PC-3 (cell line): Measurements from ENCODE around the gene ACTN1. TPM values are rescaled to one million over a fixed set of nuclear protein-coding genes. Genes with fewer than 3 reads are reported as not detected.

ENCODE experiments used
- ATAC-seq: fragments of 200-7000 bp; cut with Tn5 transposase; 2 replicates; pipeline ENCODE4 v1.9.1; 2020; ENCODE audit warnings: mild to moderate bottlenecking, moderate library complexity
- BruUV-seq: library from RNA; stranded (reverse); fragments of 400-500 nt; replicated peaks from 2 replicates; lab custom pipeline; 2021; lab: Mats Ljungman, UMichigan
- CTCF ChIA-PET: fragments of 300-600 bp; sonication (Branson Sonifier 250); formaldehyde crosslinking; loops from one replicate; lab custom pipeline; 2022; ENCODE audit warnings: antibody characterized with exemption; lab: Charles Lee
- POLR2A ChIA-PET: fragments of 300-600 bp; sonication (Branson Sonifier 250); formaldehyde crosslinking; loops from one replicate; lab custom pipeline; 2022; ENCODE audit warnings: antibody characterized with exemption; ENCODE audit not compliant: unreplicated experiment; lab: Charles Lee
- DNase-seq: peaks from one replicate; pipeline ENCODE4 v3.0.0-alpha.2; 2015
- H2AFZ ChIP-seq: fragments of 300-600 bp; sonication (generic); 2 replicates; pipeline ENCODE4 v1.6.0; 2016; ENCODE audit warnings: antibody characterized with exemption, low read length
- H3F3A ChIP-seq: fragments of 300-600 bp; sonication (generic); one replicate; pipeline ENCODE4 v1.6.0; 2017; ENCODE audit warnings: antibody characterized with exemption, low read length, control low read depth, mild to moderate bottlenecking; ENCODE audit not compliant: unreplicated experiment
- H3K27ac ChIP-seq: fragments of 300-600 bp; sonication (generic); 2 replicates; pipeline ENCODE4 v1.5.1; 2016; ENCODE audit warnings: mild to moderate bottlenecking, low read length
- H3K27me3 ChIP-seq: fragments of 300-600 bp; sonication (generic); 2 replicates; pipeline ENCODE4 v1.6.1; 2016; ENCODE audit warnings: low read length, mixed read lengths
- H3K36me3 ChIP-seq: fragments of 300-600 bp; sonication (generic); 2 replicates; pipeline ENCODE4 v1.6.1; 2016; ENCODE audit warnings: low read depth, mixed run types, low read length, mixed read lengths
- H3K4me1 ChIP-seq: fragments of 300-600 bp; sonication (generic); 2 replicates; pipeline ENCODE4 v1.5.1; 2016; ENCODE audit warnings: low read length; ENCODE audit not compliant: insufficient read depth
- H3K4me2 ChIP-seq: fragments of 300-600 bp; sonication (generic); 2 replicates; pipeline ENCODE4 v1.6.0; 2016; ENCODE audit warnings: low read length
- H3K4me3 ChIP-seq: fragments of 300-600 bp; sonication (generic); 2 replicates; pipeline ENCODE4 v1.5.1; 2016; ENCODE audit warnings: mild to moderate bottlenecking, low read length, mixed read lengths
- H3K79me2 ChIP-seq: fragments of 300-600 bp; sonication (generic); 2 replicates; pipeline ENCODE4 v1.6.1; 2017; ENCODE audit warnings: low read length, mixed read lengths
- H3K9ac ChIP-seq: fragments of 300-600 bp; sonication (generic); 2 replicates; pipeline ENCODE4 v1.6.0; 2016; ENCODE audit warnings: mild to moderate bottlenecking, low read length
- H3K9me2 ChIP-seq: fragments of 300-600 bp; sonication (generic); replicated peaks from 2 replicates; pipeline ENCODE4 v1.6.1; 2016; ENCODE audit warnings: mixed run types, low read length, mixed read lengths
- H3K9me3 ChIP-seq: fragments of 300-600 bp; sonication (generic); 2 replicates; pipeline ENCODE4 v1.6.1; 2016; ENCODE audit warnings: low read length, mixed read lengths
- H4K20me1 ChIP-seq: fragments of 300-600 bp; sonication (generic); 2 replicates; pipeline ENCODE4 v1.6.1; 2016; ENCODE audit warnings: low read length, mixed read lengths
- EZH2 ChIP-seq: fragments of 300-600 bp; sonication (generic); IDR thresholded peaks from one replicate; pipeline ENCODE4 v1.6.1; 2017; ENCODE audit warnings: antibody characterized with exemption, mild to moderate bottlenecking, low read length; ENCODE audit not compliant: unreplicated experiment
- EZH2phosphoT487 ChIP-seq: fragments of 300-600 bp; sonication (generic); IDR thresholded peaks from 2 replicates; pipeline ENCODE4 v1.6.1; 2018; ENCODE audit warnings: mild to moderate bottlenecking, antibody characterized with exemption, low read length, borderline replicate concordance
- intact Hi-C: fragments of 100-400 bp; cut with micrococcal nuclease; formaldehyde crosslinking; loops from 2 replicates; pipeline ENCODE4 v1.9.0; 2023
- total RNA-seq: library from RNA; depleted of rRNA; stranded (reverse); fragments of >200 nt; gene quantifications from 2 replicates; pipeline ENCODE4 v1.2.3, GENCODE V29; 2014
- TF ChIP-seq, protein P1 (sequence below): fragments of 300-600 bp; sonication (generic); conservative IDR thresholded peaks from 2 replicates; pipeline ENCODE4 v1.5.1; 2017; ENCODE audit warnings: antibody characterized with exemption, low read depth, mild to moderate bottlenecking, low read length

ACTN1 gene
- total RNA-seq, 1 experiment from 2014 or later: 303 TPM

DNA sequence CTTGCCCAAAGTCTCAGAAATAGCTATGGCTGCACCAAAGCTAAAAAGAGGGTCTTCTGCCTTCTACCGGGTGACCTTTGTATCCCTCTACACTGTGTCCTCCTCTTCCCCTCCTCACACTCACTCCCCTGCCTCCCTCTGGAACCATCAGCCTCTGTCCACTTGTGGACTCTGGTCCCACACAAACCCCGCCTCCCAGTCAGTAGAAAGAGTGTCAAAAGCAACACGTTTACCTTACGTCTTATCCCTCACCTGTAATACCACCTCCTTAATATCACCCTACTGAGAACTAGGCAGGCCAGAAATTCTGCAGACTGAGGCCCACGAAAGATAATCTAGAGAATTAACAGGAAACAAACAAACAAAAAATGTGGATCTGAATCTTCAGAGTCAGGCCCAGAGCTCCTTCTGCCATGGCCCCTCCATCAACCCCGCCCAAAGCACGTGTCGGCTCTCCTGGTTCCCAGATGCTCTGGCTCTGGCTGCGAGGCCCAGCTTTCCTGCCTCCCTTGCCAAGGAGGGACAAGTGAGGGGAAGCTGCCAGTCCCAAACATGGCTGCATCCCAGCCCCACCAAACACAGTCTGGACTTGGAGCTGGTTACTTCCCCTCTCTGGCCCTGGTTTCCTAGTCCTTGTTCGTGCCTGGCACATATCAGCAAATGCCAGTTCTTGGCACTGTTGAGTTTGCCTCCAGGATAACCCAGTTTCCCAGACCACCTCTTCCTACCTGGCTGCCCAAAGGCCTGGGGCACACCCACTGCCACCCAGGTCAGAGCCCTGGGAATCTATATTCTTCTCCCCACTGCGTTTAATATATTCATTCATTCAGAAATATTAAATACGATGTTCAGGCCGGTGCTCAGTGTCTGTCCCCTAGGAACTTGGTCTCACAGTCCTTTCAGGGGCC, 2.7 kb downstream of the ACTN1 start:
- no peak for TF ChIP-seq EZH2
- TF ChIP-seq, protein P1, sequence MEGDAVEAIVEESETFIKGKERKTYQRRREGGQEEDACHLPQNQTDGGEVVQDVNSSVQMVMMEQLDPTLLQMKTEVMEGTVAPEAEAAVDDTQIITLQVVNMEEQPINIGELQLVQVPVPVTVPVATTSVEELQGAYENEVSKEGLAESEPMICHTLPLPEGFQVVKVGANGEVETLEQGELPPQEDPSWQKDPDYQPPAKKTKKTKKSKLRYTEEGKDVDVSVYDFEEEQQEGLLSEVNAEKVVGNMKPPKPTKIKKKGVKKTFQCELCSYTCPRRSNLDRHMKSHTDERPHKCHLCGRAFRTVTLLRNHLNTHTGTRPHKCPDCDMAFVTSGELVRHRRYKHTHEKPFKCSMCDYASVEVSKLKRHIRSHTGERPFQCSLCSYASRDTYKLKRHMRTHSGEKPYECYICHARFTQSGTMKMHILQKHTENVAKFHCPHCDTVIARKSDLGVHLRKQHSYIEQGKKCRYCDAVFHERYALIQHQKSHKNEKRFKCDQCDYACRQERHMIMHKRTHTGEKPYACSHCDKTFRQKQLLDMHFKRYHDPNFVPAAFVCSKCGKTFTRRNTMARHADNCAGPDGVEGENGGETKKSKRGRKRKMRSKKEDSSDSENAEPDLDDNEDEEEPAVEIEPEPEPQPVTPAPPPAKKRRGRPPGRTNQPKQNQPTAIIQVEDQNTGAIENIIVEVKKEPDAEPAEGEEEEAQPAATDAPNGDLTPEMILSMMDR: no peak
- no peak for TF ChIP-seq EZH2phosphoT487
- peaks cover 80% of the 10 kb centered on the region for H3K79me2 ChIP-seq
- DNase-seq (no peak), ATAC-seq (no peak)
- intact Hi-C loops: loop anchor here (1.0 to 10.0 kb wide), 3 partner anchors 25 to 218 kb away; partner anchors contain the start of gene EXD2
- H3F3A ChIP-seq: no peaks in the 10 kb centered on the region
- H2AFZ ChIP-seq: no peak overlapping the region
- H3K9ac ChIP-seq: peak overlapping the region; percentile 98
- H3K9me2 ChIP-seq: no peaks in the 10 kb centered on the region
- H3K9me3 ChIP-seq: no peaks in the 10 kb centered on the region
- H3K4me3 ChIP-seq: peak overlapping the region; percentile 98
- no peaks in the 10 kb centered on the region for H3K27me3 ChIP-seq
- peak overlapping the region; percentile 96 for H3K27ac ChIP-seq
- peaks cover 47% of the 10 kb centered on the region for H3K36me3 ChIP-seq
- ChIA-PET CTCF (interaction anchor here (0.6 to 1.0 kb wide), 2 partner anchors 125 to 153 kb away, joined by 3 to 4 read pairs; no protein-coding TSS in a partner anchor), POLR2A (interaction anchor here (0.5 to 0.9 kb wide), 6 partner anchors 34 to 156 kb away, joined by 3 to 9 read pairs (median 4); no protein-coding TSS in a partner anchor)
- BruUV-seq: no TSS peak
- H3K4me2 ChIP-seq: peak overlapping the region; percentile 90
- peaks cover 40% of the 10 kb centered on the region for H3K4me1 ChIP-seq
- H4K20me1 ChIP-seq: peaks cover 58% of the 10 kb centered on the region

DNA sequence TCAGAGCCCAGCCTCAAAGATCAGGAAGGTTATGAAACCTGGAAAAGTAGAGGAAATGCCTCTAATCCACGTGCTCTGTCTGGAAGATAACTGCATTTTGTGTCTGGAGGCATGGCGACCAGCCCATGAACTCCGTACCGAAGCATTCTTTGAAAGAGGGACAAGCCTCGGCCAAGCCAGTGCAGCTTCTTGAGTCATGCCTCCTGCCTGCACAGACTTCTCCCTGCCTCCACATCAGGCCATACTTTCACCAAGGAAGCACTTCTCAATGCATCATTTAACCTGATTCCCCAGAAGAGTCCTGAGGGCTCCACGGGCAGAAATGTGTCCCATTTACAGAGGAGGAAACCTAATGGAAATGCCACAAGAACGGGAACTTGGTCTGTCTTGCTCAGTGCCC, 3.4 kb downstream of the ACTN1 start:
- H3K9ac ChIP-seq: no peak overlapping the region
- peak overlapping the region; percentile 90 for H3K4me2 ChIP-seq
- no TSS peak for BruUV-seq
- H4K20me1 ChIP-seq: peaks cover 65% of the 10 kb centered on the region
- no peaks in the 10 kb centered on the region for H3K27me3 ChIP-seq
- TF ChIP-seq, protein P1: no peak
- TF ChIP-seq EZH2phosphoT487 (no peak), EZH2 (no peak)
- H3K36me3 ChIP-seq: peaks cover 54% of the 10 kb centered on the region
- ATAC-seq: no peak
- no peak overlapping the region for H2AFZ ChIP-seq
- peaks cover 86% of the 10 kb centered on the region for H3K79me2 ChIP-seq
- H3K9me3 ChIP-seq: no peaks in the 10 kb centered on the region
- peak overlapping the region; percentile 98 for H3K4me3 ChIP-seq
- H3F3A ChIP-seq: no peaks in the 10 kb centered on the region
- intact Hi-C loops: loop anchor here (5.0 to 10.0 kb wide), 2 partner anchors 132 to 219 kb away; partner anchors contain the start of gene EXD2
- no peak for DNase-seq
- ChIA-PET POLR2A (interaction anchor here (0.5 to 0.6 kb wide), 5 partner anchors 22 to 157 kb away, joined by 3 to 7 read pairs (median 6); no protein-coding TSS in a partner anchor), CTCF (interaction anchor here (0.6 kb wide), 1 partner anchor 126 kb away, joined by 3 read pairs; no protein-coding TSS in a partner anchor)
- H3K9me2 ChIP-seq: no peaks in the 10 kb centered on the region
- H3K27ac ChIP-seq: no peak overlapping the region
- peaks cover 40% of the 10 kb centered on the region for H3K4me1 ChIP-seq
